Measurements from ENCODE around the gene KIAA1328.

The KIAA1328 gene

GRCh38 chr18:37180086-37180485, 351.2 kb downstream of the KIAA1328 start:
- no peak overlapping the region for H3K4me3 ChIP-seq (ENCODE audit: low read length)
- no peak for DNase-seq (ENCODE audit: low read depth)
- TF ChIP-seq CTCF (conservative IDR thresholded peaks at IDR 0.05; ENCODE audit: low read length) = no peak

- no peak for TF ChIP-seq CTCF (conservative IDR thresholded peaks at IDR 0.05; ENCODE audit: low read length)
- DNase-seq (ENCODE audit: low read depth) = no peak
- no peak overlapping the region for H3K4me3 ChIP-seq (ENCODE audit: low read length)
These were observed 353.6 kb downstream of the KIAA1328 start for GRCh38 chr18:37182340-37183135.

- TF ChIP-seq CTCF (conservative IDR thresholded peaks at IDR 0.05; ENCODE audit: low read length) = no peak
- H3K4me3 ChIP-seq (ENCODE audit: low read length) = no peak overlapping the region
- no peak for DNase-seq (ENCODE audit: low read depth)
These were observed 355.4 kb downstream of the KIAA1328 start for GRCh38 chr18:37184209-37184868.

GRCh38 chr18:37188016-37188791, 359.3 kb downstream of the KIAA1328 start:
- DNase-seq (ENCODE audit: low read depth) = peak; percentile 9
- TF ChIP-seq CTCF (conservative IDR thresholded peaks at IDR 0.05; ENCODE audit: low read length) = no peak

GRCh38 chr18:37199741-37200140, 370.8 kb downstream of the KIAA1328 start:
- DNase-seq (ENCODE audit: low read depth) = no peak
- TF ChIP-seq CTCF (conservative IDR thresholded peaks at IDR 0.05; ENCODE audit: low read length) = no peak
- H3K4me3 ChIP-seq (ENCODE audit: low read length) = no peak overlapping the region

More at GRCh38 chr18:37188016-37188791, 359.3 kb downstream of the KIAA1328 start:
- no peak overlapping the region for H3K4me3 ChIP-seq (ENCODE audit: low read length)

GRCh38 chr18:37207343-37207742, 378.4 kb downstream of the KIAA1328 start:
- DNase-seq (ENCODE audit: low read depth) = no peak
- H3K4me3 ChIP-seq (ENCODE audit: low read length) = no peak overlapping the region
- no peak for TF ChIP-seq CTCF (conservative IDR thresholded peaks at IDR 0.05; ENCODE audit: low read length)

All from AG10803 (cell line).